H9 (cell line): ENCODE data around the gene DCAF4. TPM values are rescaled to one million over a fixed set of nuclear protein-coding genes. Genes with fewer than 3 reads are reported as not detected.

ENCODE experiments used
- DNase-seq: peaks from one replicate; pipeline ENCODE4 v3.0.0-alpha.2; 2017
- H2AFZ ChIP-seq: one replicate; pipeline ENCODE4 v1.6.1; 2013; ENCODE audit warnings: mild to moderate bottlenecking, low read length, control low read depth, moderate library complexity
- H2AK5ac ChIP-seq: 2 replicates; pipeline ENCODE4 v1.6.1; 2013; ENCODE audit warnings: low read length, control low read depth, mixed read lengths; ENCODE audit not compliant: insufficient read length
- H2BK120ac ChIP-seq: one replicate; pipeline ENCODE4 v1.6.1; 2013; ENCODE audit warnings: low read depth, mild to moderate bottlenecking, low read length, control low read depth, inconsistent platforms; ENCODE audit not compliant: poor library complexity, severe bottlenecking
- H2BK12ac ChIP-seq: 2 replicates; pipeline ENCODE4 v1.6.1; 2013; ENCODE audit warnings: low read length, control low read depth, mixed read lengths, low read depth; ENCODE audit not compliant: insufficient read length
- H2BK15ac ChIP-seq: 2 replicates; pipeline ENCODE4 v1.6.1; 2013; ENCODE audit warnings: low read depth, low read length, control low read depth
- H2BK20ac ChIP-seq: one replicate; pipeline ENCODE4 v1.6.1; 2013; ENCODE audit warnings: low read depth, mild to moderate bottlenecking, low read length, control low read depth, inconsistent platforms; ENCODE audit not compliant: poor library complexity, severe bottlenecking
- H2BK5ac ChIP-seq: 2 replicates; pipeline ENCODE4 v1.6.1; 2013; ENCODE audit warnings: low read length, control low read depth, mixed read lengths; ENCODE audit not compliant: insufficient read length
- H3K14ac ChIP-seq: 2 replicates; pipeline ENCODE4 v1.6.1; 2013; ENCODE audit warnings: low read length, control low read depth; ENCODE audit not compliant: insufficient read depth
- H3K18ac ChIP-seq: 2 replicates; pipeline ENCODE4 v1.6.1; 2013; ENCODE audit warnings: low read depth, mild to moderate bottlenecking, mixed read lengths, low read length, control low read depth; ENCODE audit not compliant: insufficient read length
- H3K23ac ChIP-seq: 2 replicates; pipeline ENCODE4 v1.6.1; 2013; ENCODE audit warnings: low read length, control low read depth, mixed read lengths, low read depth; ENCODE audit not compliant: insufficient read length
- H3K23me2 ChIP-seq: 2 replicates; pipeline ENCODE4 v1.6.1; 2013; ENCODE audit warnings: low read depth, mild to moderate bottlenecking, mixed read lengths, low read length, control low read depth; ENCODE audit not compliant: insufficient read length, poor library complexity, severe bottlenecking
- H3K27ac ChIP-seq: 2 replicates; pipeline ENCODE4 v1.5.1; 2013; ENCODE audit warnings: low read length, control low read depth, mixed read lengths, low read depth; ENCODE audit not compliant: insufficient read length
- H3K27me3 ChIP-seq: 2 replicates; pipeline ENCODE4 v1.6.1; 2013; ENCODE audit warnings: low read length, control low read depth, inconsistent platforms; ENCODE audit not compliant: insufficient read depth
- H3K4ac ChIP-seq: 2 replicates; pipeline ENCODE4 v1.6.1; 2013; ENCODE audit warnings: low read depth, mild to moderate bottlenecking, control low read depth, inconsistent platforms, low read length, moderate library complexity
- H3K4me1 ChIP-seq: 2 replicates; pipeline ENCODE4 v1.6.1; 2013; ENCODE audit warnings: low read length, control low read depth, inconsistent platforms; ENCODE audit not compliant: insufficient read depth
- H3K4me2 ChIP-seq: 2 replicates; pipeline ENCODE4 v1.6.1; 2013; ENCODE audit warnings: low read length, control low read depth, mixed read lengths; ENCODE audit not compliant: insufficient read length, insufficient read depth
- H3K56ac ChIP-seq: 2 replicates; pipeline ENCODE4 v1.6.1; 2013; ENCODE audit warnings: low read depth, mild to moderate bottlenecking, mixed read lengths, low read length, control low read depth; ENCODE audit not compliant: insufficient read length
- H3K79me1 ChIP-seq: 2 replicates; pipeline ENCODE4 v1.6.1; 2013; ENCODE audit warnings: low read depth, mild to moderate bottlenecking, moderate library complexity, low read length, control low read depth, inconsistent platforms; ENCODE audit not compliant: insufficient read depth, poor library complexity, severe bottlenecking
- H3K79me2 ChIP-seq: 2 replicates; pipeline ENCODE4 v1.6.1; 2013; ENCODE audit warnings: low read length, control low read depth, inconsistent platforms; ENCODE audit not compliant: insufficient read depth
- H3K9ac ChIP-seq: 2 replicates; pipeline ENCODE4 v1.6.1; 2013; ENCODE audit warnings: low read length, control low read depth, mixed read lengths; ENCODE audit not compliant: insufficient read length; ENCODE audit errors: extremely low read depth
- H3K9me3 ChIP-seq: one replicate; pipeline ENCODE4 v1.6.1; 2013; ENCODE audit warnings: low read depth, low read length, inconsistent platforms; ENCODE audit not compliant: control insufficient read depth
- H3T11ph ChIP-seq: one replicate; pipeline ENCODE4 v1.6.1; 2013; ENCODE audit warnings: mild to moderate bottlenecking, low read length, control low read depth, inconsistent platforms
- H4K20me1 ChIP-seq: one replicate; pipeline ENCODE4 v1.6.1; 2013; ENCODE audit not compliant: control insufficient read depth, insufficient read length, insufficient read depth
- H4K5ac ChIP-seq: 2 replicates; pipeline ENCODE4 v1.6.1; 2013; ENCODE audit warnings: low read depth, mild to moderate bottlenecking, mixed read lengths, low read length, control low read depth; ENCODE audit not compliant: insufficient read length
- H4K8ac ChIP-seq: replicated peaks from 2 replicates; pipeline ENCODE4 v1.6.1; 2013; ENCODE audit warnings: low read length, control low read depth, mixed read lengths, low read depth; ENCODE audit not compliant: insufficient read length
- H4K91ac ChIP-seq: 2 replicates; pipeline ENCODE4 v1.6.1; 2013; ENCODE audit warnings: low read depth, mild to moderate bottlenecking, moderate library complexity, mixed read lengths, low read length, control low read depth; ENCODE audit not compliant: insufficient read length
- H3K27ac Mint-ChIP-seq, 3 experiments: 2 replicates in 2 of 3; 3 replicates in 1 of 3; pipeline ENCODE4 v1.8.0; 2020 to 2021; ENCODE audit warnings: mixed read lengths in 3 of 3, mild to moderate bottlenecking in 1 of 3, moderate library complexity in 1 of 3
- H3K27me3 Mint-ChIP-seq: 2 replicates; pipeline ENCODE4 v1.8.0; 2021; ENCODE audit warnings: low read depth, mild to moderate bottlenecking, moderate library complexity, mixed read lengths
- H3K36me3 Mint-ChIP-seq, 3 experiments: 2 replicates in 2 of 3; 3 replicates in 1 of 3; pipeline ENCODE4 v1.8.0; 2020 to 2021; ENCODE audit warnings: low read depth in 3 of 3, mixed read lengths in 3 of 3; ENCODE audit not compliant: insufficient read depth in 1 of 3
- H3K4me1 Mint-ChIP-seq, 2 experiments: 2 replicates each; pipeline ENCODE4 v1.8.0; 2020; ENCODE audit warnings: mixed read lengths in 2 of 2
- H3K4me3 Mint-ChIP-seq, 2 experiments: 2 replicates in 1 of 2; 3 replicates in 1 of 2; pipeline ENCODE4 v1.8.0; 2020 to 2021; ENCODE audit warnings: mild to moderate bottlenecking in 2 of 2, mixed read lengths in 2 of 2, moderate library complexity in 1 of 2
- H3K9me3 Mint-ChIP-seq, 2 experiments: 2 replicates in 1 of 2; 3 replicates in 1 of 2; pipeline ENCODE4 v1.8.0; 2020; ENCODE audit warnings: mild to moderate bottlenecking in 2 of 2, mixed read lengths in 2 of 2, moderate library complexity in 1 of 2
- CTCF ChIP-seq: fragments of 200-600 bp; sonication (generic); conservative IDR thresholded peaks from 3 replicates; pipeline ENCODE4 v1.8.0; 2021; ENCODE audit warnings: antibody characterized with exemption, mild to moderate bottlenecking
- WGBS: extraction: QIAGEN DNeasy Blood & Tissue Kit; methylation state at CpG from one replicate; pipeline ENCODE4 v1.1.7; 2013; ENCODE audit warnings: missing lambda C conversion rate, low lambda C conversion rate, mixed read lengths; ENCODE audit not compliant: insufficient read length; ENCODE audit errors: extremely low coverage; 5-methylcytosine and 5-hydroxymethylcytosine counted together
- total RNA-seq: library from RNA; stranded (reverse); gene quantifications from 2 replicates; pipeline ENCODE4 v1.2.1, GENCODE V29; 2021

The DCAF4 gene
- total RNA-seq, 1 experiment from 2014 or later, result 32.0 TPM

GRCh38 chr14:72970824-72971434 is 44.7 kb downstream of the DCAF4 start:
- no peak overlapping the region for H3K9ac ChIP-seq
- H3K4me1 Mint-ChIP-seq, result peaks cover 0 to 7% of the 10 kb centered on the region in 2 experiments; a peak in 2 of 4 replicates

More at GRCh38 chr14:72970824-72971434, 44.7 kb downstream of the DCAF4 start:
- Histone ChIP-seq H3T11ph (no peak overlapping the region), H2BK20ac (no peak overlapping the region), H4K8ac (no peak overlapping the region), H3K14ac (no peak overlapping the region), H3K27ac (no peak overlapping the region), H2BK120ac (no peak overlapping the region), H3K27me3 (no peaks in the 10 kb centered on the region), H2BK12ac (no peak overlapping the region), H3K79me2 (no peaks in the 10 kb centered on the region), H3K56ac (no peak overlapping the region), H3K4ac (no peak overlapping the region), H4K91ac (no peak overlapping the region), H4K5ac (no peak overlapping the region), H3K18ac (no peak overlapping the region), H3K4me1 (no peaks in the 10 kb centered on the region), H2BK15ac (no peak overlapping the region), H2AFZ (no peak overlapping the region), H2BK5ac (no peak overlapping the region), H3K23me2 (no peaks in the 10 kb centered on the region), H3K4me2 (no peak overlapping the region), H3K79me1 (no peaks in the 10 kb centered on the region), H3K23ac (no peak overlapping the region), H2AK5ac (no peak overlapping the region), H4K20me1 (peaks cover 2% of the 10 kb centered on the region), H3K9me3 (no peaks in the 10 kb centered on the region)
- peak overlapping the region in 1 of 3 experiments; percentile 23; a peak in 2 of 7 replicates for H3K27ac Mint-ChIP-seq
- WGBS, result no CpG with 5 or more reads among the region's 20 CpGs
- TF ChIP-seq CTCF, result no peak
- no peak overlapping the region for H3K4me3 Mint-ChIP-seq
- no peaks in the 10 kb centered on the region for H3K27me3 Mint-ChIP-seq
- peaks cover 5 to 47% (median 36%) of the 10 kb centered on the region in 3 experiments; a peak in 6 of 7 replicates for H3K36me3 Mint-ChIP-seq
- no peak for DNase-seq
- no peaks in the 10 kb centered on the region for H3K9me3 Mint-ChIP-seq
